ENCODE data around the gene FCER1G.
"Not testable (repeated sequence)": the region's sequence is repeated elsewhere in the genome, so short reads cannot be mapped to it uniquely, and the experiment has no call there.

Gene FCER1G

GRCh38 chr1:161235957-161236775 lies 21.1 kb downstream of the FCER1G start:
- DNase-seq: no peak

GRCh38 chr1:161238039-161238473 lies 23.0 kb downstream of the FCER1G start, which contains the start of gene NR1I3:
Gene NR1I3, minus strand, starts transcription at chr1:161238203. Its CDS starts 1,638 bp downstream, at chr1:161236565.
- no peak for DNase-seq

GRCh38 chr1:161241682-161242081 lies 26.6 kb downstream of the FCER1G start:
- DNase-seq: no peak

DNA sequence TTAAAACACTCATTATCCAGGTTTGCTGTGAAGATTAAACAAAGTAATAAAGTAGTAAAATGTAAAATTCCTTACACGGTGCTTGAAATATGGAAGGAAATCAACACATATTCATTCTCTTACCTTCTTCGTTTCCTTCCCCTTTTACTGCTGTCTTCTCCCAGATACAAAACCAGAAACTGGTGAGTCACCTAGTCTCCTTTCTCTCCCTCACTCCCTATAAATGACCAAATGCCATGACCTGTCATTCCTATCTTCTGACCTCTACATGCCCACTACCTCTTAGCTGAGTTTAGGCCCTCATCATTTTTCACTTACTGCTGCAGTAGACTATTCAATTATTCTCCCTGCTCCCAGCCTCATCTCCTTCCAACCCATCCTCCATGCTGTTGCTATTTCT lies 27.2 kb downstream of the FCER1G start:
- DNase-seq: no peak

DNA sequence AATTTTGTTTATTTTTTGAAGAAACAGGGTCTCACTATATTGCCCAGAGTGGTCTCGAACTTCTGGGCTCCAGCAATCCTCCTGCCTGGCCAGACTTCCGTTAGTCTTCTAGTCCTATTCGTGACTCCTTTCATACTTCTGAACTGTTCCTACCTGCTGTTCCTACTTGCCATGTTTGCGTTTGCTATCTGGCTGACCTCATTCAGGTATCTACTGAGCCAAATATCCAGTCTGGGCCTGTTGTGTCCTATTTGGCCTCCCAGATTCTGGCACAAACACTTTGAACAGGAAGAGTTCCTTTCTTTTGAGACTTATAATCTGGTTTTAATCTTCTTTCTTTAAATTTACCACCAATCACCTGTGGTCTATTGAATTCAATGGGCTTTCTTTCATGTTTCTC lies 29.8 kb downstream of the FCER1G start:
- no peak for DNase-seq

DNA sequence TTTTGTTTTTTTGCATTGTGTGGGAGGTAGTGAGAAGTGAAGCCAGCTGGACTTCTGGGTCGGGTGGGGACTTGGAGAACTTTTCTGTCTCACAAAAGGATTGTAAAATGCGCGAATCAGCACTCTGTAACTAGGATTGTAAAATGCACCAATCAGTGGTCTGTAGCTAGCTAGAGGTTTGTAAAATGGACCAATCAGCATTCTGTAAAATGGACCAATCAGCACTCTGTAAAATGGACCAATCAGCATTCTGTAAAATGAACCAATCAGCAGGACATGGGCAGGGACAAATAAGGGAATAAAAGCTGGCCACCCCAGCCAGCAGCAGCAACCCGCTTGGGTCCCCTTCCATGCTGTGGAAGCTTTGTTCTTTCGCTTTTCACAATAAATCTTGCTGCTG lies 35.0 kb downstream of the FCER1G start:
- DNase-seq: not testable (repeated sequence)

- no peak for DNase-seq
These were observed 35.7 kb downstream of the FCER1G start for GRCh38 chr1:161250829-161251228.

- no peak for DNase-seq
These were observed 36.5 kb downstream of the FCER1G start for GRCh38 chr1:161251579-161251978.

DNA sequence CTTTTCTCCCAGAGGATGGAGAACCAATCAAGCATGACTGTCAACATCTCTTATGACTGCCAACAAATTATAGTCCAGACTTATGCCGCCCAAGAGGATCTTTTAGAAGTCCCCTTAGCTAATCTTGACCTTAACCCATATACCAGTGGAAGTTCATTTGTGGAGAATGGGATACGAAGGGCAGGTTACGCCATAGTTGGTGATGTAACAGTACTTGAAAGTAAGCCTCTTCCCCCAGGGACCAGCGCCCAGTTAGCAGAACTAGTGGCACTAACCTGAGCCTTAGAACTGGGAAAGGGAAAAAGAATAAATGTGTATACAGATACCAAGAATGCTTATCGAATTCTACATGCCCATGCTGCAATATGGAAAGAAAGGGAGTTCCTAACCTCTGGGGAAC lies 40.2 kb downstream of the FCER1G start:
- DNase-seq: not testable (repeated sequence)

- DNase-seq: not testable (repeated sequence)
These were observed 40.9 kb downstream of the FCER1G start for GRCh38 chr1:161255955-161256520.

DNA sequence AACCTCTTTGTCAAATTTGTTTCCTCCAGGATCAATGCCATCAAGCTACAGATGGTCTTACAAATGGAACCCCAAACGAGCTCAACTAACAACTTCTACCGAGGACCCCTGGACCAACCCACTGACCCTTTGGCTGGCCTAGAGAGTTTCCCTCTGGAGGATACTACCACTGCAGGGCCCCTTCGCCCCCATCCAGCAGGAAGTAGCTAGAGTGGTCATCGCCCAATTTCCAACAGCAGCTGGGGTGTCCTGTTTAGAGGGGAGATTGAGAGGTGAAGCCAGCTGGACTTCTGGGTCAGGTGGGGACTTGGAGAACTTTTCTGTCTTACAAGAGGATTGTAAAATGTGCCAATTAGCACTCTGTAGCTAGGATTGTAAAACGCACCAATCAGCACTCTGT lies 42.0 kb downstream of the FCER1G start:
- not testable (repeated sequence) for DNase-seq

GRCh38 chr1:161258439-161259344 lies 43.6 kb downstream of the FCER1G start, which contains the start of gene PCP4L1:
Gene PCP4L1, plus strand, starts transcription at chr1:161258745. Its CDS starts 230 bp downstream, at chr1:161258975.
- no peak for DNase-seq

DNA sequence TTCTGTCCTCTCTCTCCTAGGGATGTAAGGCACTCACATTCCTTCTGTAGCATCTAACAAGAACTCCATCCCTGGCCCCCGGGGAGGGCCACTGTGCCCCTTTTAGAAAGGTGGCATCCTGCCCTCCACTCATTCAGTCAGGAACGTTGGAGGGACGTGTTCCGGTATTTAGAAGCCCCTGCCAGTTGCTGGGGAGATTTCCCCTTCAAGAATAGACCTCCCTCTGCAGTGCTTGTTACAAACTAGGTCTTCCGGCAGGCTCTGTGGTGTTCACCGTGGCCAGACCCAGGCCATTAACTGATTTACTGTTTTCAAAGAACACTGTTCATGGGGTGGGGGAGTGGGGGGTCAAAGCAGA lies 44.2 kb downstream of the FCER1G start:
- DNase-seq: no peak

- DNase-seq: no peak
These were observed 44.7 kb downstream of the FCER1G start for GRCh38 chr1:161259765-161260164.

- no peak for DNase-seq
These were observed 45.5 kb downstream of the FCER1G start for GRCh38 chr1:161260376-161261260.

DNA sequence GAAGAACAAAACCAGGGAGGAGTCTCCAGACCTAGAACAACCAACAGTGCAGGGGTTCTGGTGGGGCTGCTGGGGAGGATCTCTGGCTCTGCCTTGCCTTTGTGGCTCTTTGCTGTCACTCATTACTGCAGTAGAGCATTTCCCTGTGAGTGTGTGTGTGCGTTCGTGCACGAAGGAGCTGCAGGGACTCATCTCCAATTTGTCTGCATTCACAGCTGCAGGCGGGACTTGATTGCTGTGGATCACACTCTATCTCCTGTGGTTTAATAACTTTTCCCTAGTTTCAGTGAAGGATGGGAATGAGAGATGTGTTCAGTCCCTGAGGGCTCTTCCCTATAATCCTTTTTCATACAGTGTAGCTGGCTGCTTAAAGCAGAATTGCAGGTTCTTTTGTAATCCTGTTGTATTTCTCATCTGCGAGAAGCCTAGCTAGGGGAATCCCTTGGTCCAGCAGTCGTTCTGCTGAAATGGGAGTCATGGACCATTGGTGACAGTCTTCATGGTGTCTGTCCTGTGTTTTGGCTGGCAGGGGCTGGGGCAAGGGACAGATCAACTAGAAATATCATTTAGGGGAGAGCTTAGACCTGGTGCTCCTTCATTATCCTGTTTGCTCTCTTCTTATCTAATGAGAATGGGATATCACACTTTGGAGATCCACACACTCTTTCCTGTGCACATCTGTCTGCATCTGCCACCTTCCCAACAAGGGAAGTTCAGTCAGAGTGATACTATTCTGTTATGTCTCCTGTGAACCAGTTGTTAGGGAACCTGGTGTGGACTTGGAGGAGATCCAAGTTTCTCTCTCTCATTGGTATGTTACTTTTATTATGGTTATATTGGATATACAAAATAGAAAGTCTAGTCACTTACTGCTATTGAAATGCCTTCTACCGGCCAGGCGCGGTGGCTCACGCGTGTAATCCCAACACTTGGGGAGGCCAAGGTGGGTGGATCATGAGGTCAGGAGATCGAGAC lies 46.5 kb downstream of the FCER1G start:
- DNase-seq: no peak

GRCh38 chr1:161265305-161265704 lies 50.2 kb downstream of the FCER1G start:
- no peak for DNase-seq

- no peak for DNase-seq
These were observed 51.1 kb downstream of the FCER1G start for GRCh38 chr1:161266202-161266601.

DNA sequence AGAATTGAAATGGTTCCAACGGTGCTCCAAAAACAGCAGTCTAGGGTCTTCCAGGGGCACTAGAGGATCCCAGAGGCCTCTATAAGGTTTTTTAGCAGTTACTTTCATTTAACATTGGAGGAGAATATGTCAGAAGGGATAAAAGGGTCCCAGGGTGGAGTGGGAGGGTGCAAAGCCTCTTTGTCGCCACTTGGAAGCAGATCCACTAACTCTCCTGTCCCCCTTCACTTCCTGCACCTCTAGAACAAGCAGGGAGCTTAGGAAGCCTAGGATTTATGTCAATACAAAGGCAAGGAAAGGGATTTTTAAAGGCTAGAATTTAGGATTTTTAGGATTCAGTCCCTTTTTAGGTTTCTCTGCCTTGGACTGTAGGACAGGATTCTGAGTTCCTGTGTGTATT lies 51.7 kb downstream of the FCER1G start:
- DNase-seq: no peak

DNA sequence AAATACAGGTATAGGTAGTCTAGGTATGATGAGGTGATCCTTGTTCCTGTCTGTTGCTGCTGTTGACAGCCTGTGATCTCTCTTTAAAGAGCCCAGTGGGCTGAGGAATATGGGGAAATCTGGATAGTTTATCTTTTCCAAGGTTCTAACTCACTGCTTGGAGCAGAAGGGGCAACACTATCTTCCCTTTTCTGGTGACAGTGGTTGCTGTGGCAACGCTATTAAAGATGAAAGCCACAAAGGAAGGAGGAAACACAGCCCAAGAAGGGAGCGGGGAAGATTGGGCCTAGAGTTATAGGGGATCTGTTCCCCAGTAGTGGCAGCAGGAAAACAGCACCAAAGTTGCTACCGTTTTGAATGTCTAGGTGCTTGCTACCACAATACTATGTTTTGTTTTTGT lies 52.2 kb downstream of the FCER1G start:
- DNase-seq: no peak

All from SHP77 (cell line).